Endothelial cell of umbilical vein (primary cell): ENCODE results near the gene CCDC91. TPM values are rescaled to one million over a fixed set of nuclear protein-coding genes. Genes with fewer than 3 reads are reported as not detected.

Experiments used
- BruUV-seq: library from RNA; stranded (reverse); fragments of 400-500 nt; replicated peaks from 2 replicates; lab custom pipeline; 2021; lab: Mats Ljungman, UMichigan
- CTCF ChIA-PET: fragments of 300-600, 350-600 bp; sonication (Branson Sonifier 250); formaldehyde crosslinking; loops from one replicate; lab custom pipeline; 2021; ENCODE audit warnings: antibody characterized with exemption, inconsistent platforms; lab: Charles Lee
- POLR2A ChIA-PET: fragments of 300-600, 350-600 bp; sonication (Branson Sonifier 250); formaldehyde crosslinking; loops from one replicate; lab custom pipeline; 2021; ENCODE audit warnings: antibody characterized with exemption, inconsistent platforms; lab: Charles Lee
- DNase-seq: peaks from one replicate; pipeline ENCODE4 v3.0.0-alpha.2; 2011; ENCODE audit warnings: low read depth, low spot score
- FAIRE-seq: peaks from 2 replicates; lab custom pipeline; 2011; peaks lifted over from hg19 to GRCh38; lab: Jason Lieb, UNC
- H2AFZ ChIP-seq: 2 replicates; pipeline ENCODE4 v1.6.0; 2012; ENCODE audit warnings: low read depth, low read length, control low read depth, inconsistent platforms
- H3K27ac ChIP-seq: 2 replicates; pipeline ENCODE4 v1.5.1; 2011; ENCODE audit warnings: low read depth, mild to moderate bottlenecking, control low read depth, low read length, moderate library complexity; ENCODE audit not compliant: insufficient read depth
- H3K27me3 ChIP-seq, 2 experiments: 2 replicates each; pipeline versions ENCODE4 v1.6.0 to v1.6.1; 2011; ENCODE audit warnings: low read length in 2 of 2, mixed read lengths in 1 of 2; ENCODE audit not compliant: control insufficient read depth in 2 of 2, insufficient read depth in 2 of 2
- H3K36me3 ChIP-seq, 2 experiments: 2 replicates in 1 of 2; 3 replicates in 1 of 2; pipeline ENCODE4 v1.5.1; 2011; ENCODE audit warnings: low read length in 2 of 2, mild to moderate bottlenecking in 1 of 2, moderate library complexity in 1 of 2; ENCODE audit not compliant: control insufficient read depth in 2 of 2, insufficient read depth in 2 of 2; ENCODE audit errors: extremely low read depth in 1 of 2
- H3K4me1 ChIP-seq: 3 replicates; pipeline ENCODE4 v1.5.1; 2011; ENCODE audit warnings: mild to moderate bottlenecking, low read length; ENCODE audit not compliant: control insufficient read depth, insufficient read depth; ENCODE audit errors: extremely low read depth
- H3K4me2 ChIP-seq: 2 replicates; pipeline ENCODE4 v1.6.1; 2011; ENCODE audit warnings: low read length, control low read depth, mixed read lengths; ENCODE audit not compliant: insufficient read depth
- H3K4me3 ChIP-seq, 3 experiments: fragments of 200-600 bp in 1 of 3; sonication (generic), shearing (Covaris generic) in 1 of 3; replicated peaks in 1 of 3; 2 replicates each; pipeline ENCODE4 v1.5.1; 2011 to 2016; ENCODE audit warnings: control low read depth in 3 of 3, low read length in 3 of 3, mild to moderate bottlenecking in 2 of 3, inconsistent platforms in 1 of 3, low read depth in 1 of 3, moderate library complexity in 1 of 3; ENCODE audit not compliant: insufficient read depth in 1 of 3
- H3K79me2 ChIP-seq: 2 replicates; pipeline ENCODE4 v1.6.0; 2012; ENCODE audit warnings: low read length, inconsistent platforms; ENCODE audit not compliant: control insufficient read depth, insufficient read depth
- H3K9ac ChIP-seq: replicated peaks from 2 replicates; pipeline ENCODE3; 2011; ENCODE audit warnings: low read length, control low read depth; ENCODE audit not compliant: insufficient read depth; ENCODE audit errors: extremely low read depth
- H3K9me1 ChIP-seq: replicated peaks from 3 replicates; pipeline ENCODE4 v1.6.0; 2011; ENCODE audit warnings: mild to moderate bottlenecking, low read length; ENCODE audit not compliant: control insufficient read depth, insufficient read depth; ENCODE audit errors: extremely low read depth
- H3K9me3 ChIP-seq: replicated peaks from 2 replicates; pipeline ENCODE4 v1.5.1; 2012; ENCODE audit warnings: low read length, inconsistent platforms; ENCODE audit not compliant: control insufficient read depth, insufficient read depth
- H4K20me1 ChIP-seq: replicated peaks from 2 replicates; pipeline ENCODE3; 2011; ENCODE audit warnings: mild to moderate bottlenecking, low read length; ENCODE audit not compliant: control insufficient read depth, insufficient read depth; ENCODE audit errors: extremely low read depth
- EZH2 ChIP-seq: IDR thresholded peaks from 2 replicates; pipeline ENCODE4 v1.6.1; 2012; ENCODE audit warnings: borderline replicate concordance, low read depth, mild to moderate bottlenecking, moderate library complexity, low read length, inconsistent platforms; ENCODE audit not compliant: severe bottlenecking
- FOS ChIP-seq: IDR thresholded peaks from 2 replicates; pipeline ENCODE4 v1.6.1; 2011; ENCODE audit warnings: mild to moderate bottlenecking, low read length, moderate library complexity, borderline replicate concordance; ENCODE audit not compliant: insufficient read depth
- GATA2 ChIP-seq: IDR thresholded peaks from 2 replicates; pipeline ENCODE4 v1.7.0; 2011; ENCODE audit warnings: low read depth, mild to moderate bottlenecking, moderate library complexity, mixed read lengths, low read length; ENCODE audit not compliant: insufficient read length, insufficient read depth
- JUN ChIP-seq: IDR thresholded peaks from 2 replicates; pipeline ENCODE4 v1.6.1; 2011; ENCODE audit warnings: borderline replicate concordance, low read depth; ENCODE audit not compliant: insufficient read length, insufficient read depth
- MYC ChIP-seq: IDR thresholded peaks from one replicate; pipeline ENCODE4 v1.6.1; 2011; ENCODE audit warnings: mild to moderate bottlenecking, low read depth, low read length
- POLR2A ChIP-seq: IDR thresholded peaks from 2 replicates; pipeline ENCODE4 v1.6.1; 2012; ENCODE audit warnings: low read depth, mild to moderate bottlenecking, control low read depth, low read length
- POLR2AphosphoS5 ChIP-seq: IDR thresholded peaks from 2 replicates; pipeline ENCODE4 v1.6.1; 2012; ENCODE audit warnings: low read depth, mild to moderate bottlenecking, control low read depth, low read length, moderate library complexity; ENCODE audit not compliant: insufficient read depth
- dilution Hi-C: fragments of 300-500 bp; cut with MboI; formaldehyde crosslinking; loops from one replicate; pipeline ENCODE4 v1.15.0; 2019; ENCODE audit warnings: low sequenced_read_pairs; ENCODE audit not compliant: extremely low pct_ligation_motif_present
- intact Hi-C: fragments of 100-400 bp; cut with micrococcal nuclease; formaldehyde crosslinking; loops from one replicate; pipeline ENCODE4 v1.10.0; 2022
- polyA plus RNA-seq, 4 experiments: library from polyadenylated mRNA; depleted of rRNA in 3 of 4; stranded (reverse) in 3 of 4; unstranded in 1 of 4; fragments of >200 nt; gene quantifications; 2 replicates each; pipeline versions ENCODE4 v1.2.1 to v1.2.3, GENCODE V29; 2011 to 2012; ENCODE audit warnings: missing spikeins in 1 of 4
- total RNA-seq: library from RNA; stranded (reverse); gene quantifications from 2 replicates; pipeline ENCODE4 v1.2.3, GENCODE V29; 2021
- TF ChIP-seq, protein P1 (sequence below), 2 donors: IDR thresholded peaks; 1 replicate in 1 of 2; 2 replicates in 1 of 2; pipeline ENCODE4 v1.5.1; 2011; ENCODE audit warnings: low read length in 2 of 2, mild to moderate bottlenecking in 2 of 2, moderate library complexity in 2 of 2, control low read depth in 1 of 2, inconsistent platforms in 1 of 2, low read depth in 1 of 2; ENCODE audit not compliant: insufficient read depth in 1 of 2; ENCODE audit errors: extremely low read depth in 1 of 2
- TF ChIP-seq, protein P2 (sequence below): IDR thresholded peaks from 2 replicates; pipeline ENCODE4 v1.6.1; 2011; ENCODE audit not compliant: insufficient read depth, insufficient read length

CCDC91 gene
- total and polyA plus RNA-seq, 2 donors (not counting 3 experiments of a cell fraction or from before 2014, with no cell fraction given) = 3.8 to 10.5 TPM

- Histone ChIP-seq H3K9me3 (no peaks in the 10 kb centered on the region), H3K27ac (no peak overlapping the region), H3K9ac (no peak overlapping the region), H3K79me2 (no peaks in the 10 kb centered on the region), H3K27me3 (no peaks in the 10 kb centered on the region), H3K4me3 (no peak overlapping the region), H4K20me1 (no peaks in the 10 kb centered on the region), H3K4me2 (no peak overlapping the region), H2AFZ (no peak overlapping the region), H3K36me3 (no peaks in the 10 kb centered on the region), H3K9me1 (no peaks in the 10 kb centered on the region), H3K4me1 (no peaks in the 10 kb centered on the region)
- intact Hi-C loops (no loop called here), dilution Hi-C loops (no loop called here)
- TF ChIP-seq MYC (no peak), GATA2 (no peak), EZH2 (no peak), FOS (no peak), POLR2A (no peak), JUN (no peak), POLR2AphosphoS5 (no peak)
- TF ChIP-seq, protein P1, sequence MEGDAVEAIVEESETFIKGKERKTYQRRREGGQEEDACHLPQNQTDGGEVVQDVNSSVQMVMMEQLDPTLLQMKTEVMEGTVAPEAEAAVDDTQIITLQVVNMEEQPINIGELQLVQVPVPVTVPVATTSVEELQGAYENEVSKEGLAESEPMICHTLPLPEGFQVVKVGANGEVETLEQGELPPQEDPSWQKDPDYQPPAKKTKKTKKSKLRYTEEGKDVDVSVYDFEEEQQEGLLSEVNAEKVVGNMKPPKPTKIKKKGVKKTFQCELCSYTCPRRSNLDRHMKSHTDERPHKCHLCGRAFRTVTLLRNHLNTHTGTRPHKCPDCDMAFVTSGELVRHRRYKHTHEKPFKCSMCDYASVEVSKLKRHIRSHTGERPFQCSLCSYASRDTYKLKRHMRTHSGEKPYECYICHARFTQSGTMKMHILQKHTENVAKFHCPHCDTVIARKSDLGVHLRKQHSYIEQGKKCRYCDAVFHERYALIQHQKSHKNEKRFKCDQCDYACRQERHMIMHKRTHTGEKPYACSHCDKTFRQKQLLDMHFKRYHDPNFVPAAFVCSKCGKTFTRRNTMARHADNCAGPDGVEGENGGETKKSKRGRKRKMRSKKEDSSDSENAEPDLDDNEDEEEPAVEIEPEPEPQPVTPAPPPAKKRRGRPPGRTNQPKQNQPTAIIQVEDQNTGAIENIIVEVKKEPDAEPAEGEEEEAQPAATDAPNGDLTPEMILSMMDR (IDR thresholded peaks at IDR 0.05; ENCODE audit: extremely low read depth in 1 of 2, insufficient read depth in 1 of 2, low read depth in 1 of 2, low read length in 2 of 2) = no peak
- TF ChIP-seq, protein P2, sequence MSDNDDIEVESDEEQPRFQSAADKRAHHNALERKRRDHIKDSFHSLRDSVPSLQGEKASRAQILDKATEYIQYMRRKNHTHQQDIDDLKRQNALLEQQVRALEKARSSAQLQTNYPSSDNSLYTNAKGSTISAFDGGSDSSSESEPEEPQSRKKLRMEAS = no peak
- ChIA-PET POLR2A (no interaction called here), CTCF (no interaction called here)
- no TSS peak for BruUV-seq
- DNase-seq = no peak
- FAIRE-seq = no peak
Measured at GRCh38 chr12:28369483-28369882, 179.2 kb downstream of the CCDC91 start.
